IMR-90 (cell line): Measurements from ENCODE around the gene NT5DC1. TPM values are rescaled to one million over a fixed set of nuclear protein-coding genes. Genes with fewer than 3 reads are reported as not detected.

Source experiments
- ATAC-seq: fragments of 200-7000 bp; cut with Tn5 transposase; 2 replicates; pipeline ENCODE4 v1.9.1; 2020; ENCODE audit warnings: low read depth, mild to moderate bottlenecking, moderate library complexity
- BruUV-seq: library from RNA; stranded (reverse); fragments of 400-500 nt; replicated peaks from 2 replicates; lab custom pipeline; 2021; lab: Mats Ljungman, UMichigan
- CTCF ChIA-PET: fragments of 300-600 bp; formaldehyde crosslinking; extraction: SDS; loops from one replicate; lab custom pipeline; 2021; ENCODE audit warnings: antibody characterized with exemption; lab: Yijun Ruan, JAX
- POLR2A ChIA-PET: fragments of 300-600 bp; sonication (Branson Sonifier 250); formaldehyde crosslinking; loops from one replicate; lab custom pipeline; 2022; ENCODE audit warnings: antibody characterized with exemption; ENCODE audit not compliant: unreplicated experiment; lab: Charles Lee
- DNase-seq: peaks from one replicate; pipeline ENCODE4 v3.0.0; 2013
- H2AFZ ChIP-seq: replicated peaks from 2 replicates; pipeline ENCODE3; 2013; ENCODE audit warnings: low read length, mild to moderate bottlenecking; ENCODE audit not compliant: poor library complexity
- H2AK5ac ChIP-seq: 2 replicates; pipeline ENCODE4 v1.6.1; 2013; ENCODE audit warnings: low read depth, low read length, inconsistent platforms
- H2AK9ac ChIP-seq: replicated peaks from 2 replicates; pipeline ENCODE3; 2013; ENCODE audit warnings: mild to moderate bottlenecking, low read depth, low read length, moderate library complexity; ENCODE audit not compliant: poor library complexity
- H2BK120ac ChIP-seq: 2 replicates; pipeline ENCODE4 v1.6.1; 2013; ENCODE audit warnings: low read depth, low read length, inconsistent platforms
- H2BK15ac ChIP-seq: 3 replicates; pipeline ENCODE4 v1.6.1; 2013; ENCODE audit warnings: low read depth, low read length, inconsistent platforms
- H2BK20ac ChIP-seq: 2 replicates; pipeline ENCODE4 v1.6.1; 2013; ENCODE audit warnings: low read depth, mild to moderate bottlenecking, inconsistent platforms, low read length, moderate library complexity
- H2BK5ac ChIP-seq: 2 replicates; pipeline ENCODE4 v1.6.1; 2013; ENCODE audit warnings: mild to moderate bottlenecking, low read depth, low read length, inconsistent platforms; ENCODE audit not compliant: poor library complexity, severe bottlenecking
- H3K14ac ChIP-seq: replicated peaks from 2 replicates; pipeline ENCODE4 v1.6.1; 2013; ENCODE audit warnings: low read depth, low read length, inconsistent platforms
- H3K18ac ChIP-seq: 2 replicates; pipeline ENCODE4 v1.6.1; 2013; ENCODE audit warnings: low read depth, low read length, control low read depth
- H3K23ac ChIP-seq: 2 replicates; pipeline ENCODE4 v1.6.1; 2013; ENCODE audit warnings: low read depth, low read length, inconsistent platforms
- H3K27ac ChIP-seq: 2 replicates; pipeline ENCODE4 v1.5.1; 2013; ENCODE audit warnings: mild to moderate bottlenecking, control low read depth, low read length; ENCODE audit not compliant: insufficient read depth
- H3K27me3 ChIP-seq: 2 replicates; pipeline ENCODE4 v1.6.1; 2013; ENCODE audit warnings: low read length; ENCODE audit not compliant: control insufficient read depth, insufficient read depth
- H3K36me3 ChIP-seq: 2 replicates; pipeline ENCODE4 v1.6.1; 2013; ENCODE audit warnings: low read length, mixed read lengths; ENCODE audit not compliant: control insufficient read depth, insufficient read depth
- H3K4ac ChIP-seq: 2 replicates; pipeline ENCODE4 v1.6.1; 2013; ENCODE audit warnings: low read depth, low read length, inconsistent platforms
- H3K4me1 ChIP-seq: 2 replicates; pipeline ENCODE4 v1.6.1; 2013; ENCODE audit warnings: low read length, mixed read lengths; ENCODE audit not compliant: control insufficient read depth, insufficient read depth
- H3K4me2 ChIP-seq: 2 replicates; pipeline ENCODE4 v1.6.1; 2013; ENCODE audit warnings: low read depth, mild to moderate bottlenecking, control low read depth, low read length, moderate library complexity
- H3K4me3 ChIP-seq: 2 replicates; pipeline ENCODE4 v1.5.1; 2013; ENCODE audit warnings: low read depth, mild to moderate bottlenecking, control low read depth, low read length, moderate library complexity; ENCODE audit not compliant: insufficient read depth
- H3K56ac ChIP-seq: 2 replicates; pipeline ENCODE4 v1.6.1; 2013; ENCODE audit warnings: low read length, inconsistent platforms; ENCODE audit not compliant: insufficient read depth; ENCODE audit errors: extremely low read depth
- H3K79me1 ChIP-seq, 2 experiments: 2 replicates each; pipeline ENCODE4 v1.6.1; 2013; ENCODE audit warnings: low read length in 2 of 2, inconsistent platforms in 1 of 2, low read depth in 1 of 2
- H3K9ac ChIP-seq: 2 replicates; pipeline ENCODE4 v1.6.1; 2013; ENCODE audit warnings: low read depth, low read length, control low read depth
- H3K9me1 ChIP-seq: 2 replicates; pipeline ENCODE4 v1.6.1; 2013; ENCODE audit warnings: low read length, inconsistent platforms; ENCODE audit not compliant: insufficient read depth
- H3K9me3 ChIP-seq: 2 replicates; pipeline ENCODE4 v1.6.1; 2013; ENCODE audit warnings: low read length; ENCODE audit not compliant: control insufficient read depth, insufficient read depth
- H4K20me1 ChIP-seq: 2 replicates; pipeline ENCODE4 v1.6.1; 2013; ENCODE audit warnings: low read length, inconsistent platforms; ENCODE audit not compliant: insufficient read depth
- H4K5ac ChIP-seq: 2 replicates; pipeline ENCODE4 v1.6.1; 2013; ENCODE audit warnings: mild to moderate bottlenecking, low read depth, low read length, control low read depth
- H4K8ac ChIP-seq, 2 experiments: 2 replicates each; pipeline ENCODE4 v1.6.1; 2013; ENCODE audit warnings: low read depth in 2 of 2, low read length in 2 of 2, control low read depth in 1 of 2, inconsistent platforms in 1 of 2
- H4K91ac ChIP-seq: 2 replicates; pipeline ENCODE4 v1.6.1; 2013; ENCODE audit warnings: low read depth, low read length, inconsistent platforms; ENCODE audit not compliant: insufficient read depth
- BHLHE40 ChIP-seq: fragments of 150-350 bp; IDR thresholded peaks from 2 replicates; pipeline ENCODE4 v1.6.1; 2016; ENCODE audit warnings: mild to moderate bottlenecking, low read depth, low read length
- CEBPB ChIP-seq: IDR thresholded peaks from 2 replicates; pipeline ENCODE4 v1.6.1; 2012; ENCODE audit warnings: low read depth, low read length, improper control_type of control experiment
- FOS ChIP-seq: fragments of 150-350 bp; IDR thresholded peaks from 2 replicates; pipeline ENCODE4 v1.6.1; 2016; ENCODE audit warnings: low read depth, low read length
- MAFK ChIP-seq: IDR thresholded peaks from 2 replicates; pipeline ENCODE4 v1.6.1; 2012; ENCODE audit warnings: low read depth, low read length, improper control_type of control experiment
- MAZ ChIP-seq: IDR thresholded peaks from 2 replicates; pipeline ENCODE4 v1.6.1; 2012; ENCODE audit warnings: low read depth, mild to moderate bottlenecking, low read length, improper control_type of control experiment, moderate library complexity, borderline replicate concordance
- RCOR1 ChIP-seq: IDR thresholded peaks from 2 replicates; pipeline ENCODE4 v1.6.1; 2012; ENCODE audit warnings: mild to moderate bottlenecking, low read length, improper control_type of control experiment; ENCODE audit not compliant: insufficient replicate concordance
- SMC3 ChIP-seq: fragments of 150-350 bp; IDR thresholded peaks from 2 replicates; pipeline ENCODE4 v1.6.1; 2016; ENCODE audit warnings: low read depth, mild to moderate bottlenecking, antibody characterized with exemption, low read length, moderate library complexity
- WGBS, 2 experiments: methylation state at CpG; one replicate each; pipeline versions ENCODE4 v1.1.5 to v1.1.7; 2013; ENCODE audit warnings: missing lambda C conversion rate in 2 of 2; ENCODE audit not compliant: insufficient read length in 1 of 2; ENCODE audit errors: extremely low coverage in 2 of 2; 5-methylcytosine and 5-hydroxymethylcytosine counted together
- dilution Hi-C: fragments of 300-500 bp; cut with HindIII; formaldehyde crosslinking; loops from one replicate; pipeline ENCODE4 v1.14.3; 2018; ENCODE audit warnings: low sequenced_read_pairs; ENCODE audit not compliant: unreplicated experiment
- in situ Hi-C: fragments of 300-500 bp; cut with MboI; formaldehyde crosslinking; loops from 3 replicates; pipeline ENCODE4 v1.14.3; 2019; ENCODE audit warnings: low sequenced_read_pairs, inconsistent platforms, mixed read lengths
- intact Hi-C: fragments of 100-400 bp; cut with micrococcal nuclease; formaldehyde crosslinking; loops from 2 replicates; pipeline ENCODE4 v1.10.0; 2022
- polyA plus RNA-seq, 3 experiments: library from polyadenylated mRNA; depleted of rRNA; stranded (reverse); fragments of >200 nt; gene quantifications; 2 replicates each; pipeline ENCODE4 v1.2.3, GENCODE V29; 2012; ENCODE audit warnings: low replicate concordance in 1 of 3
- total RNA-seq: library from RNA; depleted of rRNA; stranded (reverse); fragments of >200 nt; gene quantifications from 2 replicates; pipeline ENCODE4 v1.2.3, GENCODE V29; 2012
- TF ChIP-seq, protein P1 (sequence below): fragments of 150-350 bp; IDR thresholded peaks from 2 replicates; pipeline ENCODE4 v1.6.1; 2016; ENCODE audit warnings: low read depth, mild to moderate bottlenecking, low read length, moderate library complexity, borderline replicate concordance
- TF ChIP-seq, protein P2 (sequence below): fragments of 150-350 bp; IDR thresholded peaks from 2 replicates; pipeline ENCODE4 v1.6.1; 2017; ENCODE audit warnings: mild to moderate bottlenecking, antibody characterized with exemption, low read length, low read depth

NT5DC1 gene
- total and polyA plus RNA-seq, 2 of the 4 experiments (the other 2 are of a cell fraction): 11.7 to 16.8 TPM

DNA sequence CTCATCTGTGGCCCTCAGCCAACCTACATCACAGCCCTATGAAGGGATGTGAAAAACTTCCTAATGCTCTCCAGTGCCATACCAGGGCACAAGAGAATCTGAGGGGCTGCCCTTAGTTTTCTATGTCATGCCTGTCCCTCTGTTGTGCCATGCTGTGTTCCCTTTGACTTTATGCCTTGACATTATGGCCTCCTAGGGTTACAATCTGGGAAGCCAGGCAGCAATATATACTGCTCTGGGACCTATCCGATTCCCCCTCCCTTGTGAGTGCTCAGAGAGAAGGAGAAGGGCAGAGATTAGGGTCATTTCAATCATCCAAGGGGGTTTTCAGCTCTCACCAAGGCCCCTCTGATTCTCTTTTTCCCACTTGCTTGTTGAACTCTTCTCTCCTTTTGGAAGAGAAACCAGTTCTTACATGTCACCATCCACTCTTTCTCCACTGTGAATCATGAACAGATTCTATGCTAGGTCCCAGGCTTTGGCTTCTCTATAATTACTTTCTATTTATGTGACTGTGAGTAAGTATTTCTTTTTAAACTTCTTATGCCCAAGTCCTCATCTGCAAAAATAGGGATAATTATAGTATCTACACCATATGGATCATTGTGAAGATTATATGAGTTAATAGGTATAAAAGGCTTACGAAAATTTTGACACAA, 25.8 kb upstream of the NT5DC1 start:
- CTCF ChIA-PET: interaction anchor here (0.7 kb wide), 1 partner anchor 361 kb away, joined by 6 read pairs; no protein-coding TSS in a partner anchor
- Histone ChIP-seq H3K4ac (peak overlapping the region; percentile 90), H3K56ac (peak overlapping the region; percentile 43; the same call in 1 of the 2 replicates), H3K4me3 (no peak overlapping the region), H3K14ac (peak overlapping the region; percentile 50), H3K27me3 (no peaks in the 10 kb centered on the region), H3K23ac (peak overlapping the region; percentile 63; the same call in 1 of the 2 replicates), H2BK120ac (peak overlapping the region; percentile 92), H2AFZ (peak overlapping the region; percentile 28), H3K9ac (no peak overlapping the region), H3K9me1 (peaks cover 11% of the 10 kb centered on the region), H4K20me1 (no peaks in the 10 kb centered on the region), H2AK9ac (peak overlapping the region; percentile 0), H2BK5ac (peak overlapping the region; percentile 84), H4K8ac (peak overlapping the region; percentile 53 to 62), H3K27ac (no peak overlapping the region; the same call in 1 of the 2 replicates), H2BK15ac (peak overlapping the region; percentile 75; the same call in 2 of the 3 replicates), H4K91ac (peak overlapping the region; percentile 5), H3K9me3 (no peaks in the 10 kb centered on the region), H3K36me3 (no peaks in the 10 kb centered on the region), H4K5ac (peak overlapping the region; percentile 23; the same call in 1 of the 2 replicates), H2AK5ac (peak overlapping the region; percentile 68), H3K79me1 (no peaks in the 10 kb centered on the region; a peak in 1 of 4 replicates), H2BK20ac (peak overlapping the region; percentile 93), H3K18ac (peak overlapping the region; percentile 96; the same call in 1 of the 2 replicates), H3K4me2 (peak overlapping the region; percentile 39; the same call in 1 of the 2 replicates), H3K4me1 (peaks cover 11% of the 10 kb centered on the region)
- BruUV-seq: no TSS peak
- dilution Hi-C loops: no loop called here
- DNase-seq (peak; percentile 31), ATAC-seq (peak; percentile 11; the same call in 1 of the 2 replicates)
- in situ Hi-C loops: no loop called here
- no CpG with 5 or more reads among the region's 2 CpGs for WGBS, 2 experiments
- POLR2A ChIA-PET: no interaction called here
- intact Hi-C loops: no loop called here
- TF ChIP-seq MAFK: no peak
- TF ChIP-seq, protein P1, sequence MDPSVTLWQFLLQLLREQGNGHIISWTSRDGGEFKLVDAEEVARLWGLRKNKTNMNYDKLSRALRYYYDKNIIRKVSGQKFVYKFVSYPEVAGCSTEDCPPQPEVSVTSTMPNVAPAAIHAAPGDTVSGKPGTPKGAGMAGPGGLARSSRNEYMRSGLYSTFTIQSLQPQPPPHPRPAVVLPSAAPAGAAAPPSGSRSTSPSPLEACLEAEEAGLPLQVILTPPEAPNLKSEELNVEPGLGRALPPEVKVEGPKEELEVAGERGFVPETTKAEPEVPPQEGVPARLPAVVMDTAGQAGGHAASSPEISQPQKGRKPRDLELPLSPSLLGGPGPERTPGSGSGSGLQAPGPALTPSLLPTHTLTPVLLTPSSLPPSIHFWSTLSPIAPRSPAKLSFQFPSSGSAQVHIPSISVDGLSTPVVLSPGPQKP: no peak
- no peak for TF ChIP-seq RCOR1
- no peak for TF ChIP-seq MAZ
- no peak for TF ChIP-seq BHLHE40
- TF ChIP-seq, protein P2, sequence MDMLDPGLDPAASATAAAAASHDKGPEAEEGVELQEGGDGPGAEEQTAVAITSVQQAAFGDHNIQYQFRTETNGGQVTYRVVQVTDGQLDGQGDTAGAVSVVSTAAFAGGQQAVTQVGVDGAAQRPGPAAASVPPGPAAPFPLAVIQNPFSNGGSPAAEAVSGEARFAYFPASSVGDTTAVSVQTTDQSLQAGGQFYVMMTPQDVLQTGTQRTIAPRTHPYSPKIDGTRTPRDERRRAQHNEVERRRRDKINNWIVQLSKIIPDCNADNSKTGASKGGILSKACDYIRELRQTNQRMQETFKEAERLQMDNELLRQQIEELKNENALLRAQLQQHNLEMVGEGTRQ: no peak
- TF ChIP-seq FOS: no peak
- TF ChIP-seq CEBPB: no peak
- TF ChIP-seq SMC3: no peak
